Thyroid gland (tissue), 4 donors: ENCODE data around the gene CFAP58. TPM values are rescaled to one million over a fixed set of nuclear protein-coding genes. Genes with fewer than 3 reads are reported as not detected.

ENCODE experiments used
- DNase-seq, 2 donors: peaks; one replicate each; pipeline ENCODE4 v3.0.0-alpha.2; 2019
- H3K27ac ChIP-seq, 3 donors: fragments of 200-600 bp; sonication (generic); 1 replicate in 2 of 3; 2 replicates in 1 of 3; pipeline ENCODE4 v1.5.1; 2016 to 2019; ENCODE audit warnings: mild to moderate bottlenecking in 1 of 3, moderate library complexity in 1 of 3
- H3K27me3 ChIP-seq: fragments of 200-600 bp; sonication (generic); one replicate; pipeline ENCODE4 v1.5.1; 2019
- H3K36me3 ChIP-seq, 2 donors: fragments of 200-600 bp; sonication (generic); one replicate each; pipeline ENCODE4 v1.5.1; 2016 to 2019
- H3K4me1 ChIP-seq, 2 donors: fragments of 200-600 bp; sonication (generic); one replicate each; pipeline ENCODE4 v1.5.1; 2017 to 2019
- H3K4me3 ChIP-seq, 3 donors: fragments of 200-600 bp; sonication (generic); replicated peaks in 1 of 3; 1 replicate in 2 of 3; 2 replicates in 1 of 3; pipeline ENCODE4 v1.5.1; 2016; ENCODE audit warnings: mild to moderate bottlenecking in 1 of 3
- H3K9me3 ChIP-seq: fragments of 200-600 bp; sonication (generic); one replicate; pipeline ENCODE4 v1.5.1; 2017
- POLR2A ChIP-seq, 2 donors: fragments of 450-650 bp; IDR thresholded peaks; one replicate each; pipeline ENCODE4 v1.6.1; 2017; ENCODE audit warnings: antibody characterized with exemption in 2 of 2, mild to moderate bottlenecking in 2 of 2, moderate library complexity in 1 of 2
- WGBS, 2 donors: methylation state at CpG; one replicate each; pipeline ENCODE4 v1.1.5; 2017; 5-methylcytosine and 5-hydroxymethylcytosine counted together
- intact Hi-C: fragments of 100-400 bp; cut with DNase I; formaldehyde crosslinking; loops from one replicate; pipeline ENCODE4 v1.15.1; 2023
- total RNA-seq, 4 donors: library from RNA; depleted of rRNA; stranded (reverse); fragments of >200 nt; gene quantifications; one replicate each; pipeline ENCODE4 v1.2.3, GENCODE V29; 2016
- TF ChIP-seq, protein P1 (sequence below), 6 experiments: fragments of 200-600 bp in 3 of 6; fragments of 450-650 bp in 3 of 6; sonication (generic) in 3 of 6; IDR thresholded peaks; one replicate each; pipeline ENCODE4 v1.5.1; 2016 to 2019; ENCODE audit warnings: antibody characterized with exemption in 6 of 6, mild to moderate bottlenecking in 2 of 6, inconsistent platforms in 1 of 6, moderate library complexity in 1 of 6

CFAP58 gene
- total RNA-seq, 4 donors from 2014 or later: 1.0 to 1.6 (median 1.2) TPM

DNA sequence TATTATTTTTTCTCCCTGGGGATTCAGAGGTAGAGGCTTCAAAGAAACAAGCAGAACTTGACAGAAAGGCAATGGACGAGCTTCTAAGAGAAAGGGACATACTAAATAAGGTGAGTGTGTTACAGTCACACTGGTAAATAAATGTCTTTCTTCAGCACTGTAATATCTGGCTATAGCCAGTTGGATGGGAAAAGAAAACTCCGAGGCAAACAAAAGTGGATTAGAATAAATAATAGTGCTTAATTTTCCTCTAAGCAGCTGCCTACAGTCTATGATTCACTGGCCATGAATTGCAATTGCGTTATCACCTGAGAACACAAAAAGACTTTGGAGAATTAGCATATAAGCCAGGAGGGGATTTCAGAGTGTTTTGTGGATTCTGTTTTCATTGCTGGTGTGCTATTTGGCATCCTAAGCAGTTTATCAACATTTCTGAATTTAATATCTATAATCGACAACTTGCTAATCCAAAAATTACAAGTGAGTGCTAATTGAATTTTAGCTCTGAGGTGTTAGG lies 23.2 kb downstream of the CFAP58 start:
- WGBS, 2 donors: 79 to 87% methylated on average over 4 of the region's 4 CpGs
- H3K4me3 ChIP-seq: no peak overlapping the region
- H3K9me3 ChIP-seq: no peaks in the 10 kb centered on the region
- no peaks in the 10 kb centered on the region for H3K4me1 ChIP-seq
- H3K36me3 ChIP-seq: no peaks in the 10 kb centered on the region
- DNase-seq: no peak
- intact Hi-C loops: no loop called here
- TF ChIP-seq POLR2A (IDR thresholded peaks at IDR 0.05): no peak
- TF ChIP-seq, protein P1, sequence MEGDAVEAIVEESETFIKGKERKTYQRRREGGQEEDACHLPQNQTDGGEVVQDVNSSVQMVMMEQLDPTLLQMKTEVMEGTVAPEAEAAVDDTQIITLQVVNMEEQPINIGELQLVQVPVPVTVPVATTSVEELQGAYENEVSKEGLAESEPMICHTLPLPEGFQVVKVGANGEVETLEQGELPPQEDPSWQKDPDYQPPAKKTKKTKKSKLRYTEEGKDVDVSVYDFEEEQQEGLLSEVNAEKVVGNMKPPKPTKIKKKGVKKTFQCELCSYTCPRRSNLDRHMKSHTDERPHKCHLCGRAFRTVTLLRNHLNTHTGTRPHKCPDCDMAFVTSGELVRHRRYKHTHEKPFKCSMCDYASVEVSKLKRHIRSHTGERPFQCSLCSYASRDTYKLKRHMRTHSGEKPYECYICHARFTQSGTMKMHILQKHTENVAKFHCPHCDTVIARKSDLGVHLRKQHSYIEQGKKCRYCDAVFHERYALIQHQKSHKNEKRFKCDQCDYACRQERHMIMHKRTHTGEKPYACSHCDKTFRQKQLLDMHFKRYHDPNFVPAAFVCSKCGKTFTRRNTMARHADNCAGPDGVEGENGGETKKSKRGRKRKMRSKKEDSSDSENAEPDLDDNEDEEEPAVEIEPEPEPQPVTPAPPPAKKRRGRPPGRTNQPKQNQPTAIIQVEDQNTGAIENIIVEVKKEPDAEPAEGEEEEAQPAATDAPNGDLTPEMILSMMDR (IDR thresholded peaks at IDR 0.05): no peak
- H3K27me3 ChIP-seq: no peaks in the 10 kb centered on the region
- H3K27ac ChIP-seq: no peak overlapping the region

DNA sequence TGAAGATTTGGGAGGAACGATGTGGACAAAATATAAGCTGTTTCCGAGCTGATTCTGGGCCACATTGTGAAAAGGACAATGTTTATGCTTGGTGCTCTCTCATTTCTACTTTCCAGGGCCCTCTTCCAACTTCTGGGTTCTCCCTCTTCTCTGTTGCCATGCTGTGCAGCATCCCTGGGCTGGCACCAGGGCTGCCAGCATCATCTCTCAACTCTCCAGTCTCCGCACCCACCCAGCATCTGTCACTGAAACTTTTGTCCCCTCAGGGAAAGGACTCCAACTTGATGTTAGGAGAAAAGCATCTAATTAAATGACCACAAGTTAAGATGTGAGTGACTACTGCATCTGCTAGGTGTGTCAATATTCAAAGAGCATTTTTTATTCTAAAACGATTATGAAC lies 26.7 kb downstream of the CFAP58 start:
- Histone ChIP-seq H3K36me3 (no peaks in the 10 kb centered on the region), H3K27me3 (no peaks in the 10 kb centered on the region), H3K4me3 (no peak overlapping the region), H3K27ac (no peak overlapping the region), H3K9me3 (no peaks in the 10 kb centered on the region), H3K4me1 (no peaks in the 10 kb centered on the region)
- intact Hi-C loops: no loop called here
- no peak for DNase-seq
- no peak for TF ChIP-seq POLR2A (IDR thresholded peaks at IDR 0.05)
- TF ChIP-seq, protein P1 (IDR thresholded peaks at IDR 0.05): no peak
- WGBS, 2 donors: 74 to 90% methylated on average over 4 of the region's 4 CpGs

- Histone ChIP-seq H3K27me3 (no peaks in the 10 kb centered on the region), H3K36me3 (no peaks in the 10 kb centered on the region), H3K27ac (no peak overlapping the region), H3K4me1 (peaks cover 4 to 7% of the 10 kb centered on the region in 2 donors), H3K4me3 (no peak overlapping the region), H3K9me3 (no peaks in the 10 kb centered on the region)
- intact Hi-C loops: no loop called here
- TF ChIP-seq, protein P1 (IDR thresholded peaks at IDR 0.05): no peak
- TF ChIP-seq POLR2A (IDR thresholded peaks at IDR 0.05): no peak
- WGBS, 2 donors: 72 to 77% methylated on average over 6 of the region's 6 CpGs
- DNase-seq: no peak
These were observed 33.7 kb downstream of the CFAP58 start for GRCh38 chr10:104387130-104387888.

GRCh38 chr10:104388830-104389229 lies 35.2 kb downstream of the CFAP58 start:
- Histone ChIP-seq H3K27me3 (no peaks in the 10 kb centered on the region), H3K36me3 (no peaks in the 10 kb centered on the region), H3K9me3 (no peaks in the 10 kb centered on the region), H3K4me3 (no peak overlapping the region), H3K4me1 (peaks cover 4 to 7% of the 10 kb centered on the region in 2 donors), H3K27ac (no peak overlapping the region)
- no peak for DNase-seq
- intact Hi-C loops: no loop called here
- WGBS, 2 donors: 67 to 80% methylated on average over 3 of the region's 3 CpGs
- TF ChIP-seq, protein P1 (IDR thresholded peaks at IDR 0.05): no peak
- TF ChIP-seq POLR2A (IDR thresholded peaks at IDR 0.05): no peak
